COLO668 (cell line): ENCODE data around the gene AQP2.
A peak's percentile ranks its signal among the peaks of the same experiment; 100 is the strongest.

Experiments used
- DNase-seq: peaks from one replicate; lab custom pipeline; 2025; ENCODE audit not compliant: unreplicated experiment; lab: John Stamatoyannopoulos, UW

The AQP2 gene, protein sequence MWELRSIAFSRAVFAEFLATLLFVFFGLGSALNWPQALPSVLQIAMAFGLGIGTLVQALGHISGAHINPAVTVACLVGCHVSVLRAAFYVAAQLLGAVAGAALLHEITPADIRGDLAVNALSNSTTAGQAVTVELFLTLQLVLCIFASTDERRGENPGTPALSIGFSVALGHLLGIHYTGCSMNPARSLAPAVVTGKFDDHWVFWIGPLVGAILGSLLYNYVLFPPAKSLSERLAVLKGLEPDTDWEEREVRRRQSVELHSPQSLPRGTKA

DNA sequence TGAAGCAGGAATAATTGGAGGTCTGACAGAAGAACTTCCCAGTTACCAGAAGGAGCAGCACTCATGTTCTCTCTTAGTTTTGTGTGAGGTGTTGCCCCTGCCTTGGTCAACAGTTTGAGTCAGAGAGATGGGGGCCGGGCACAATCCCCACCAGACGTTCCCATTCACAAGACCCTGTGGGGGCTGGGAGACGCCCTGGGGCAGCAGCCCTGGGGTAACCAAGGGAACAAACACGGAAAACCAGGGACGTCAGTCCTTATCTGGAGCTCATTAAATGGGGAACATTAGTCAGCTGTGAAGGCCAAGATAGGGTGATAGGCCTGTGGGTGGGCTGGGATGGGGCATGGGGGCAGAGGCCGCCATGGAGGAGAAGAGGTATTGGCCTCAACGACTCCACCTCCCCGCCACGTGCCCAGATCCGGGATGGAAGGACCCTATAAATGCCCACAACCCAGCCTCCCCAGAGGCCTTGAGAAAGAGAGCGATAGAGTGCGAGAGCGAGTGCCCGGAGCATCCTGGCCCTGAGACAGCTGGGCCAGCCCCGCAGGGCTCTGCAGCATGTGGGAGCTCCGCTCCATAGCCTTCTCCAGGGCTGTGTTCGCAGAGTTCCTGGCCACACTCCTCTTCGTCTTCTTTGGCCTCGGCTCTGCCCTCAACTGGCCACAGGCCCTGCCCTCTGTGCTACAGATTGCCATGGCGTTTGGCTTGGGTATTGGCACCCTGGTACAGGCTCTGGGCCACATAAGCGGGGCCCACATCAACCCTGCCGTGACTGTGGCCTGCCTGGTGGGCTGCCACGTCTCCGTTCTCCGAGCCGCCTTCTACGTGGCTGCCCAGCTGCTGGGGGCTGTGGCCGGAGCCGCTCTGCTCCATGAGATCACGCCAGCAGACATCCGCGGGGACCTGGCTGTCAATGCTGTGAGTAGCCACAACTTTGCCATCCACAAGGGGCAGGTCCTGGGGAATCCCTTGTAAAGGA is at the start of gene AQP2:
Gene AQP2 (plus strand): TSS at position 465 of the 979 bp plus-strand sequence. CDS start 94 bp downstream, at position 559.
- DNase-seq: no peak

DNA sequence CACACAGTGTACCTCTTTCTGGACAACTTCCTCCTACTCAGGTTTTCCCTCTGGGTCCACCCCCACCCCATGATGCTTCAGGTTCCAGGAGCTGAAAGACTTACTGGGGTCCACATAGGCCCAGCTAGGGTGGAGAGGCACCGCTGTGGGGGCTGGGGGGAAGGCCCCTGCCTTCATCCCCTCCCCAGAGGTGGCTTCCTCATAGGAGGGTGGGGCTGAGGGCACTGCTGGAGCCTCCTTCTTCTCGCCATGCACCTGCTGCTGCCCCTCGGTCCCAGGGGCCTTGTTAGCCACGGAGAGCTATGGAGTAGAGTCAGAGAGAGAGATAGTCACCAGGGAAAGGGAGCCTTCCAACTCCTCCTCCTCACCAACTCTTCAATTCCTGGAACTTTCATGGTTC is 49.5 kb upstream of the AQP2 start:
- no peak for DNase-seq

DNA sequence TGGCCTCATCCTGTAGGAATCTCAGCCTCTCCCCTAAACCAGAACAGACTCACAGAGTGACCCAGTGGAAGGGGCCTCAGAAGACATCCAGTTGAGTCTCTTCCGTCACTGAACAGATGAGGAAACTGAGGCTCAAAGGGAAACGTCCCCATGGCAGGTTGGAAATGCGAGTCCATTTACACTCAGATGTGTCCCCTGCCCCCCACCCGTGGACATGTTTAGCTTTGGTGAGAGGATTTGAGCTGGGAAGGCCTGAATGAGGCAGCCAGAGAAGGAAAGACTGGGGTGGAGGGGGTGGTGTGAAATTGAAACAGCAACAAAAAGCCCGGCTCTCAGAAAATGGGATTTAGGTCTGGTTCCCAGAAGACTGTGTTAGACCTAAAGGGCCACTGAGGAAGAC is 48.6 kb upstream of the AQP2 start:
- DNase-seq: no peak

DNA sequence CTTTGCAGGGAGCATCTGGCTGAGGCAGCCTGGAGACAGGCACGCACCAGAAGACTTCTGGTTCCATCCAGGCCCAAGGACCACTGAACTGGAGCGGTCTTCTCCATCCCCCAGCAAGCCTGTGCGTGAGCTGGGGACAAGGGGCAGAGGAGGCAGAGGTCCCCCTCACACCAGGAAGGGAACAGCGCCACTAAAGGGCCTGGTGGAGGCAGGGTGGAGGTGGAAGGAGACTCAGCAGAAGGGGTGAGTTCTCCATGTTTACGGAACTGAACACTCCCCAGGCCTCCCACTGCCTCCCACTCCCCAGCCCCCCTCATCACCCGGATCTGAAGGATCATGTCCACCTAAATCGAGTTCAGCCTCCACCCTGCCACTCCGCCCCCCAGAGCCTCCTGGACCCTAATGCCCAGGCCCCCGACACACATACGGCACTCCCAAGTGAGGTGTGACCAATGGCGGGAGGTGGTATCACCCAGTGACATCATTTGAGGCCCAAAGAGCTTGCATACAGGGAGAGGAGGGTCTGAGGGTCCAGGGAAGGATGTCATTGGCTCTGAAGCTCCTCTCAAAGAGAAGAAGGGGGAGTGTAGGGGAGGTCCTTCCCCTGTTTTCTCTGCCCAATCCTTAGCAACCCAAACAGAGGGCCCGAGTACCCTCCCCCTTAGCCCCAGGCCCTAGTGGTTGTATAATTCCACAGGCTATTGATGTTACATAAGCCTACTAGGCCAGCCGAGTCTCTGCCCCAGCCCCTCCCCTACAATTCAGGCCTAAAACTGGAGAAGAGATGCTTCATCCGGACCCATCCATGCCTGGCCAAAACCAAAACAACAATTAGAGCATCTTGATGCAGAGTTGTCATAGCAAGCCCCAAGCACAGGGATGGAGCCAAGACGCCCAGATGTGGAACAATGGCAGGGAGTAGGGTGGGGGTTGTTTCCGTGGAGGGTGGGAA is 47.9 kb upstream of the AQP2 start:
- DNase-seq: no peak

DNA sequence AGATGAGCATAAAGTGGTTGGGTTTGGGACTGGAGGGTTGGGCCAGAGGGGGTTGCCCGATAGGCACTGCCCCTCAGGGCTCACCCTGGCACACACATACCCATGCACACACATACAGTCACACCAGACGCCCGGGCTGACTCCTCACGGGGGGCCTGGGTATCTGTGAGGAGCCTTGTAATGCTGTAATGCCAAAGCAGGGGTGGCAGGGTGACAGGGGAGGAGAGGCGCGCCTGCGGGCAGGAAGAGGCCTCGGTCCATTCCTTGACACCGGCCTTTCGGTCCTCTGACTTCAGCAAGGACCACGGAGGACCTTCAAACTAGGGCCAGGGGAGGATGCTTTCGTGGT is 47.2 kb upstream of the AQP2 start:
- DNase-seq: no peak

DNA sequence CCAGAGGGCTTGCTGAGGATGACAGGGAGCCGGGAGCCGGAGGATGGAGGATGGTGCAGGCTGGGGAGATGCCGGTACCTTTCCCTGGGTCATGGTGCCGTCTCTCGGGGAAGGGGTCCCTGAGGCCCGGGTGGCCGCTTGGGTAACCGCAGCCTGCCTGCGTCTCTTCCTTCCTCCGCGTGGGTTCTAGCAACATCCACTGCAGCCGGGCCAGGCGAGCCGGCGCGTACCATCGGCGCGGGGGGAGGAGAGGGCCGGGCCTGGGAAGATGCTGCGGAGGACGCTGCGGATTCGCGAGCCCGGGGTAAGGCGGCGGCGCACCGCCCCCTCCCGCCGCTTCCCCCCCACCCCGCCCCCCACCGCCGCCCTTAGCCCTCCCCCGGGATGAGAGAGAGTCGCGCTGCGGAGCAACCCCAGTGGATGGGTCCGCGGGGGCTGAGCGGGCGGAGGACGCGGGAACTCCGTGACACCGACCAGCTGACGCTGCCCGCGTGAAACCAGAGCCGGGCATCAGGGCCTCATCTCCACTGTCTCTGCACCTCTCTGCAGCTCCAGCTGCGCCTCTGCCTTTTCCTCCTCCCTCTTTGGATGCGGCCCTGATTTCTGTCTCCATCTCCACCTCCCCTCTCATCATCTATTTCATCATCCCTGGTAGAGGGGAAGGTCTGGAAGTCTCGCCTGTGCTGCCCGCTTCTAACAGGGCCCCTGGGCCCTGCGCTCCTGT is 46.7 kb upstream of the AQP2 start, which contains the start of gene FAIM2:
Gene FAIM2 (minus strand): TSS at position 201 of the 724 bp plus-strand sequence. CDS start 108 bp downstream, at position 93.
- peak; percentile 34 for DNase-seq

DNA sequence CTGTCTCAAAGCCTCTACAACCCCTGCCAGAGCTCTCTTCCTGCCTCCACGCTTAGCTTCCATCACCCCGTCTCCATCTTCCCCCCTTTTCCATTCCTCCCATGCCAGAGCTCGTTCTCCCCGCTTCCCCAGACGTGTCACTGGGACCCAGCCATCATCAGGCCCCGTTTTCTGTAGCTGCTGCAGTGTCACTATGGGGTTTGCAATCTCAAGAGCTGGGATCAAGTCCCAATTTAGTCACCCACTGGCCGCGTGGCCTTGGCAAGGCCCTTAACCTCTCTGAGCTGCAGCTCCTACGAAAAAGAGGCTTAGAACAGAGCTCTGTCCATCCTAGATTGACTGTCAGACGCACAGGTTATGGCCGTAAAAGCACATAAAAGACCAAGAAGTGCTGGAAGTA is 45.9 kb upstream of the AQP2 start:
- DNase-seq: no peak

DNA sequence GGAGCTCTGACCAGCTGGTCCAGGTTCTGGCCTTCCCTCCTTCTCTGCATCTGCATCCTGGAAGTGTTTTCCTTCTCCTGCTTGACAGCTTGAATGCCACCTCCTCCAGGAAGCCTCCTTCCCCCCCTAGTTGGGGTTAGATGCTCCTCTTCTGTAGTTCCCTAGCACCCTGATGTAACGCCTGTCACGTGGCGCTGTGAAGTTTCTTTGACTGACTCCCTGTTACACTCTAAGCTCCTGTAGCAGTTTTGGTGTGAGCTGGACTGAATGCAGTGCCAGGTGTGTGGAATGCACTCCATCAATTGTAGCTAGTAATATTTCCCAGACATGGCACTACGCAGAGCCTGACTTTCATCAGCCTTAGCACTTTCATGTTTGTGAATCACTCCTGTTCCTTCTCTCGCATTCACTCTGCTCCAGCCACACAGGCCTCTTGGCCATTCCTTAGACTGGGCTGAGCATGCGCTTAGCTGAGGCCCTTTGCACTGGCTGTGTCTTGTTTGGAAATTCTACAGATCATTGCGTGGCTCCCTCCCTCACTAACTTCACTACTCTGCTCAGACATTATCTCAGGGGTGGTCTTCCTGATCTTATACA is 44.7 kb upstream of the AQP2 start:
- DNase-seq: no peak

DNA sequence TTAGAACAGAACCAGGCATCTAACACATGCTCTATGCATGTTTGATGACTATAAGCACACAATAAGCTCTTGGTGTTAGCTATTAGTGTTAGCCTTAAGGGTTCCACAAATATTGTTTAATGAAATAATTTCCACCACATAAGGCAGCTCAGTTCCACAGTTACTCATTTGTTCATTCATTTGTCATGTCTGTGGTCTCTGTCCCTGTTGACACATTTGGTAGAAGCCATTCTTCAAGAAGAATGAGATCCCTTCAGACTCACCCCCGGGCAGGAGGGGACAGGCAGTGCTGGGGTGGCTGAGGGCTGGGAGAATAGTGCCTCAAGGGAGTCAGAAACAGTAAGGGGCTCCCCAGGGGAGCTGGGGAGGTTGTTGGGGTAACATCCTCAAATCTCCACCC is 43.2 kb upstream of the AQP2 start:
- DNase-seq: no peak

DNA sequence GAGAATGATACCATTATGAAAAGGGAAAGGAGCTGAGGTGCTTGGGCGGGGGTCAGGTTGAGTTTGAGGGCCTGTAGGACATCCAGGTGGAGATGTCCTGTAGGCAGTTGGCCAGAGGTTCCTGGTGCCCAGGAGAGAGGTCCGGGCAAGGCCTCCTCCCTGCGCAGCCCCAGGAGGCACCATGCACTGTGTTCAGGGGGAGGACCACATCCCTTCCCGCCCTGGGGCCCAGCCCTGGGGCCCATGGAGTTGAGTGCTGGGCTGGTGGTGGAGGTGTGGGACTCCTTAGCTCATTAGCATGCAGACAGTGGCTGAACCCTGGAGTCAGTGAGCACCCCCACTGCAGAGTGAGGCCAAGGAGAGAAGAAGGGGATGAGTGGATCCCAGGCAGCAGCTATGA is 41.2 kb upstream of the AQP2 start:
- no peak for DNase-seq

DNA sequence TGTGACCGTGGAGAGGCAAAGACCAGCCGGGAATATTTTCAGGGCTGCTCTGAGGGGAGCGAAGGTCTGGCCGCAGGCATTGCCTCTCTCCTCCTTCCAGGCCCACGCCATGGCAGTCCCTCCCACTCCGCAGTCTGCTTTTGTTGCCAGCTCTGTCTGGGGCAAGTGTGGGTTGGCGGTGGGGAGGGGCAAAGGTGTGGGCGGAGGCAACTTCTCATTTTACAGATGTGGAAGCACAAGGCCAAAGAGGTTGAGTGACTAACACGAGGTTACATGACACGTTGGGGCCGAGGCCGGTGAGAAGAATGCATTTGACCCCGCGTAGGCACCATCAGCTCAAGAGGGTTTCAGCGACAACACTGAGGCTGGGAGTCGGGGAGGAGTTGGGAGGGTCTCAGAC is 40.7 kb upstream of the AQP2 start:
- no peak for DNase-seq

DNA sequence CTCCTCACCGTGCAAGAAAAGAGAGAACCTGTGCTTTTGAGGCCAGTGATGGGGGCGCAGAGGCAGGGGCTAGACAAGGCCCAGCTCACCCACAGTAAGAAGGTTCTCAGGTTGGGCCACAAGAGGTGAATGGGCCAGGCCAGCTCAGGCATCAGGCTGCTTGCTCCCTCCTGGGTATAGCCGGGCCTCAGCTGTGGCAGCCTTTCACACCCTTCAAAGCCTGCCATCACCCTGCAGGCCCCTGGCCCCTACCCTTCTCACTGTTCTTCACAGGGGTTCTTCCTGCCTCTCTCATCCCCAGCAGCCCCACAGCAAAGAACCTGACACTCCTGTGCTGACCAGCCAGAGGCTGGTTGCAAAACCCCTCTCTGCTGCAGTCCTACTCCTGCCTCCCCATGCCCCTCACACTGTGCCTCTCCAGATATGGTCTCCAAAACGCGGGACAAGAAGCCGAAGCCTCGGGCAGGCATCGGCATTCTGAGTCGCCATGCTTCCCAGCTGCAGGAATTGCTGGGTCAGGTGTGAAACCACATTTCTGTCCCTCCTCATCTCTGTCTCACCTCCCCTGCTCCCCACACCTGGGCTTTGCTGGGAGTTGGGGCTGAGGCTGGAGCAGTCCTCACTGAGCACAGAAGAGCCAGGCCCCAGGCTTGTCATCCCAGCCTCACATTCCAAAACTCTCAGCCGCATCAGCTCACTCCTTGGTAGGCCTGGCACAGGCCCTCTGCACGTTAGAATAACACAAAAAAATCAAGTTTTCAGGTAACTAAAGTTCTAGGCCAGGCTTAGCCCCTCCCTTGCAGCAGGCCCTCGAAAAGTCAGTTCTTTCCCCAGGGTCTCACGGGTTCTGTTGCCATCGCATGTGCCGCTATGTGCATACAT is 40.0 kb upstream of the AQP2 start:
- DNase-seq: no peak

DNA sequence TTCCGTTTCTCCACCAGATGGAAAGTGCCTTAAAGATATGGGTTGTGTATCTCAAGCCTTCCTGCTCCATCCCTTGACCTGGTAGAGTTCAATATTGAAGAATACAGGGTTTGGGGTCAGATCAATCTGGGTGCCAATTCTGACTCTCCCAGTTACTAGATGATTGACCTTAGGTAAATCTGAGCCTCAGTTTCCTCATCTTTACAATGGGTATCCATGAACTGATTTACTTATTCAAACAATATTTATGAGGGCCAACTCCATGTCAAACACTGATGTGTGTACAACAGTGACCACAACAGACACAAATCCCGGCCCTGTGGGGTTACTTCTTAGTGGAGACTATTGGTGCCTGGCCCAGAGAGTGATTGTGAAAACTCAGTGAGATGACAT is 39.3 kb upstream of the AQP2 start:
- DNase-seq: no peak

DNA sequence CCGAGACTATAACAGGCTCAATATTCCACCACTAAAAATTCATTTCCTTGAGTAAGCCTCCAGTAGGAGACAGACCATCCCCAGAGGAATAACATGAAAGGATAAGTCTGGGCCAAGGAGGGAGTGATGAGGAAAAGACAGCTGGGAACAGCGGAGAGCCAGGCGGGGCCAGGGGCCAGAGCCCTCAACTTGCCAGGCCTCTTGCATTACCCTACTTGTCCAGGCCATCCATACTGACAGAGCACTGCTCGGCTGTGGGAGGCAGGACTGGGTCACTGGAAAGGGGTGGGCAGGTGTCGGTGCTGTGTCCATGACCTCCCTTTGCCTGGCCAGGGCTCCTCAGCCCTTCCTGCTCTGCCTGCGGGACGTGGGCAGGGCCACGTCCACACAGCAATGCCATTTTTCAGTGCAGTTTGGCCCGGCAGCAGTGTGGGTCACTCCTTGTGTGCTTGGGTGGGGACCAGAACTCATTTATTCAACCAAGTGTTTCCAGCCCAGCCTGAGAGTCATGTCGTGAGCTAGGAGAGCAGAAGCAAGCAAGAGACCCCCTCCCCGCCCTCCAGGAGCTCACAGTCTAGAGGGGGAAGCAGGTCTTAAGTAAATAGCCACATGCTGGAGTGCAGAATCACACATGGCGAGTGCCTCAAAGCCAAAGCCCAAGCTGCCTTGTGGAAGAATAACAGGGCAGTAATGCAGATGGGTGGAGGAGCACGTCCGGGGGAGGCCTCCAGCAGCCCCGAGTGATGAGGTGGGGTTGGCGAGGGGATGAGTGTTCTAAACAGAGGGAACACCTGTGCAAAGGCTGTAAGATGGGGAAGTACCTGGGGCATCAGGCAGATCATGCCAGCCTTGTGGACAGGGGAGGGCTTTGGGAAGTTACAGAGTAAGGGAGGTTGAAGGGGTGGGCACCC is 37.9 kb upstream of the AQP2 start:
- no peak for DNase-seq

DNA sequence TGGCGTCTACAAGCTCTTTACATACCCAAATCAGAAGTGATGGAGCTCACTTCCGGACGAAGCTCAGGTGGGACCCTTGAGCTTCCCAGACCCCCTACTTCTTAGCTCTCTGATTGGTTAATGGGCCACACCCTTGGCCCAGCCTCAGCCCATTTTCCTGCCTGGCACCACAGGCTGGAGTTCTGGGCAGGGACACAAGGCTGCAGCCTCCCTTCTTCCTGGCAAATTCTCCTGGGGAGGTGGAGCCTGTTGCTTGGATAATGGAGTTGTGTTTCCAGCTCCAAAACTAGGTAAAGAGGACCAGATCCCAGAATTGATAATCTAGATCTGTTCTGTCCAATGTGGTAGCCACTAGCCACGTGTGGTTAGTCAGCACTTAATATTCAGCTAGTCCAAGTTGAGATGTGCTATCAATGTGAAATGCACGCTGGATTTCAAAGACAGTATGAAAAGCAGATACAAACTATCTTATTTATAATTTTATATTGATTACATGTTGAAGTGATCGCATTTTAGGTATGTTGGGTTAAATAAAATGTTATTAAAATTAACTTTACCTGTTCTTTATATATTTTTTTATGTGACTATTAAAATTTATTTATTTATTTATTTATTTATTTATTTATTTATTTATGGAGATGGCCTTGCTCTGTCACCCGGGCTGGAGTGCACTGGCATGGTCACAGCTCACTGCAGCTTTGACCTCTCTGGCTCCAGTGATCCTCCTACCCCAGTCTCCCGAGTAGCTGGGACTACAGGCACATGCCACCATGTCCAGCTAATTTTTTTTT is 34.2 kb upstream of the AQP2 start:
- DNase-seq: no peak

DNA sequence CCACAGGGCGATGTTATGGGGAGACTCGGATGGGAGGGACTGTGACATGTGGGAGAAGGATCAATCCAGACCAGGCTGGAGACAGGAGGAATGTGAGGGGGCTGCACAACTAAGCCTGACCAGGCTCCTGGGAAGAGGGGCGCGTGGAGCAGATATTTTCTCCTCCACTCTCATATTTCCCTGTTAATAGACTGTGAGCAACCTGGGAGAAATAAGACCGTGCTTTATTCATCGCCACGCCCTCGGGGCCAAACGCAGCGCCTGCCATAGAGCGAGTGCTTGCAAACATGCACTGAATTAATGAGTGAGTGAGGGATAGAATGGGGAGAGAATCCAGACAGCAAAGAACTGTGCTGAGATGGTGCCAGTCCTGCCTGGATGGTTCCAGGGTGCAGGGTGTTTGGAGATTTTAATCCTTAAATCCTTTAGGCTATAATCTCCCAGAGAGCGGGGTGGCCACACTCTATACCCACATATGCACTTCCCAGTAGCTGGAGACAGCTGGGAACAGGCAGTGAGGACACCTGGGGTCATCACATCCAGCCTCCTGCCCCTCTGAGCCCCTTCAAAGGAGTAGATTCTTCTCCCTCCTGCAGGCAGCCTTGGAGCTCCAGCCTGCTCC is 33.3 kb upstream of the AQP2 start:
- no peak for DNase-seq

DNA sequence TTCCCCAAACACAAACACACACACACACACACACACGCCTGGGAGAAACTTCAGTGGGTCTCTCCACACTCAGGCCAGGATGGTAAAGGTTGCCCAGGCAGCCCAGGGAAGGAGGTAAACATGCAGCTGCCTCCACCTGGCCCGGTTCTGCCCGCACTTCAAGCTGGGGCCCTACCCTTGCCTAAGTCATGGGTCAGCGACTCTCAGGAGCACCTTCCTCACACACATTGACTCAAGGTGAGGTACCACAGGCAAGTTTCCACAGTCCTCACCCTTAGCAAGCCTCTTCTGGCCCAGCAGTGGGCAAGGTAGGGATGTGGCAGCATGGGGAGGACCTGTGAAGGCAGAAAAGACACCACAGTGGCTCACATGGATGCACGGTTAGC is 32.8 kb upstream of the AQP2 start:
- DNase-seq: no peak
